ENCODE results near the gene GRXCR2.

Gene GRXCR2

GRCh38 chr5:145834917-145835847, 37.6 kb downstream of the GRXCR2 start, which contains the start of gene PRELID2:
Gene PRELID2, minus strand, starts transcription at chr5:145835342. Its CDS starts 91 bp downstream, at chr5:145835251.
- DNase-seq (ENCODE audit: low read depth), result peak; percentile 88

- DNase-seq (ENCODE audit: low read depth), result no peak
Measured at GRCh38 chr5:145834554-145834916, 38.3 kb downstream of the GRXCR2 start.

GRCh38 chr5:145833631-145834200, 39.1 kb downstream of the GRXCR2 start:
- DNase-seq (ENCODE audit: low read depth), result no peak

GRCh38 chr5:145830594-145830993, 42.2 kb downstream of the GRXCR2 start:
- DNase-seq (ENCODE audit: low read depth), result peak; percentile 75

- DNase-seq (ENCODE audit: low read depth), result peak; percentile 9
Measured at GRCh38 chr5:145829708-145830361, 43.0 kb downstream of the GRXCR2 start.

- no peak for DNase-seq (ENCODE audit: low read depth)
Measured at GRCh38 chr5:145826895-145827674, 45.7 kb downstream of the GRXCR2 start.

- peak; percentile 63 for DNase-seq (ENCODE audit: low read depth)
Measured at GRCh38 chr5:145825751-145826180, 47.0 kb downstream of the GRXCR2 start.

GRCh38 chr5:145824040-145824439, 48.8 kb downstream of the GRXCR2 start:
- no peak for DNase-seq (ENCODE audit: low read depth)

- no peak for DNase-seq (ENCODE audit: low read depth)
Measured at GRCh38 chr5:145818604-145819003, 54.2 kb downstream of the GRXCR2 start.

GRCh38 chr5:145812877-145813276, 59.9 kb downstream of the GRXCR2 start:
- DNase-seq (ENCODE audit: low read depth), result no peak

- DNase-seq (ENCODE audit: low read depth), result peak; percentile 70
Measured at GRCh38 chr5:145811834-145812625, 60.8 kb downstream of the GRXCR2 start.

Measured in EH (cell line).